ENCODE results near the gene PPP1R2B.

- TF ChIP-seq CREB5 (CRISPR knock-in tag; IDR thresholded peaks at IDR 0.05; ENCODE audit: low read depth): no peak
- TF ChIP-seq CSDC2 (CRISPR knock-in tag; IDR thresholded peaks at IDR 0.05): no peak
- no peak for TF ChIP-seq PATZ1 (CRISPR knock-in tag; IDR thresholded peaks at IDR 0.05; ENCODE audit: borderline replicate concordance)
- no peak for TF ChIP-seq CSRNP3 (CRISPR knock-in tag; IDR thresholded peaks at IDR 0.05)
- TF ChIP-seq ZFP30 (CRISPR knock-in tag; IDR thresholded peaks at IDR 0.05): no peak
- no peak for TF ChIP-seq ZNF565 (CRISPR knock-in tag; conservative IDR thresholded peaks at IDR 0.05; ENCODE audit: low read depth)
- TF ChIP-seq ZNF70 (CRISPR knock-in tag; IDR thresholded peaks at IDR 0.05): no peak
- TF ChIP-seq ARNTL (CRISPR knock-in tag; IDR thresholded peaks at IDR 0.05; ENCODE audit: borderline replicate concordance, low read depth): no peak
- TF ChIP-seq BACH2 (CRISPR knock-in tag; IDR thresholded peaks at IDR 0.05; ENCODE audit: borderline replicate concordance): no peak
- no peak for TF ChIP-seq ZC3H10 (CRISPR knock-in tag; IDR thresholded peaks at IDR 0.05)
- TF ChIP-seq OSR1 (CRISPR knock-in tag; IDR thresholded peaks at IDR 0.05): no peak
- TF ChIP-seq RARB (CRISPR knock-in tag; IDR thresholded peaks at IDR 0.05): no peak
- no peak for TF ChIP-seq GLIS3 (CRISPR knock-in tag; IDR thresholded peaks at IDR 0.05)
These were observed 14.2 kb upstream of the PPP1R2B start for GRCh38 chr5:156835905-156836304.
